Bronchial epithelial cell (primary cell): ENCODE measurements around the gene STEAP2. TPM values are rescaled to one million over a fixed set of nuclear protein-coding genes. Genes with fewer than 3 reads are reported as not detected.

ENCODE experiments used
- DNase-seq: peaks from one replicate; pipeline ENCODE4 v3.0.0-alpha.2; 2010; ENCODE audit warnings: low read depth
- FAIRE-seq: peaks from 2 replicates; lab custom pipeline; 2011; peaks lifted over from hg19 to GRCh38; lab: Jason Lieb, UNC
- H3K27me3 ChIP-seq: 2 replicates; pipeline ENCODE4 v1.5.1; 2011; ENCODE audit warnings: low read length; ENCODE audit not compliant: control insufficient read depth, insufficient read depth
- H3K36me3 ChIP-seq: 2 replicates; pipeline ENCODE4 v1.5.1; 2011; ENCODE audit warnings: low read length; ENCODE audit not compliant: control insufficient read depth, insufficient read depth
- H3K4me3 ChIP-seq: 2 replicates; pipeline ENCODE4 v1.5.1; 2011; ENCODE audit warnings: mild to moderate bottlenecking, low read depth, low read length, control low read depth
- CTCF ChIP-seq: IDR thresholded peaks from 2 replicates; pipeline ENCODE4 v1.5.1; 2011; ENCODE audit warnings: mild to moderate bottlenecking, moderate library complexity, low read length, control low read depth, inconsistent platforms; ENCODE audit not compliant: insufficient read depth, severe bottlenecking
- total RNA-seq: library from RNA; depleted of rRNA; stranded (reverse); fragments of >200 nt; gene quantifications from 2 replicates; pipeline ENCODE4 v1.2.1, GENCODE V29; 2014

STEAP2 gene
- total RNA-seq, 1 donor from 2014 or later: 3.9 TPM

GRCh38 chr7:90227259-90227658 is 15.7 kb downstream of the STEAP2 start:
- DNase-seq (no peak), FAIRE-seq (no peak)
- no peak for TF ChIP-seq CTCF
- Histone ChIP-seq H3K36me3 (no peaks in the 10 kb centered on the region), H3K4me3 (no peak overlapping the region), H3K27me3 (no peaks in the 10 kb centered on the region)

- no peak for TF ChIP-seq CTCF
- DNase-seq: no peak
- Histone ChIP-seq H3K4me3 (no peak overlapping the region), H3K27me3 (no peaks in the 10 kb centered on the region), H3K36me3 (no peaks in the 10 kb centered on the region)
- no peak for FAIRE-seq
Measured at GRCh38 chr7:90229682-90230081, 18.1 kb downstream of the STEAP2 start.

GRCh38 chr7:90230834-90231233 is 19.3 kb downstream of the STEAP2 start:
- Histone ChIP-seq H3K4me3 (no peak overlapping the region), H3K27me3 (no peaks in the 10 kb centered on the region), H3K36me3 (no peaks in the 10 kb centered on the region)
- TF ChIP-seq CTCF: no peak
- DNase-seq (no peak), FAIRE-seq (no peak)

DNA sequence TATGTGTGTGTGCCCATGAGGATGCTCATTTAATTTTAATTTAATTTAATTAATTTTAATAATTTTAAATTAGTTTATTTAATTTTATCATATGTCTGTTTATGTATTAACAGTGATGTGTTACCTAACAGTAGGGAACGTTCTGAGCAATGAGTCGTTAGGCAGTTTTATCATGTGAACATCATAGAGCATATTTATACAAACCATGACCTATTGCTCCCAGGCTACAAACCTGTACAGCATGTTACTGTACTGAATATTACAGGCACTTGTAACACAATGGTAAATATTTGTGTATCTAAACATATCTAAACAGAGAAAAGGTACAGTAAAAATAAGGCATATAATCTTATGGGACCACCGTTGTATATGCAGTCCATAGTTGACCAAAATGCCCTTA is 19.8 kb downstream of the STEAP2 start:
- DNase-seq: no peak
- Histone ChIP-seq H3K27me3 (no peaks in the 10 kb centered on the region), H3K36me3 (no peaks in the 10 kb centered on the region), H3K4me3 (no peak overlapping the region)
- FAIRE-seq: no peak
- TF ChIP-seq CTCF: no peak

DNA sequence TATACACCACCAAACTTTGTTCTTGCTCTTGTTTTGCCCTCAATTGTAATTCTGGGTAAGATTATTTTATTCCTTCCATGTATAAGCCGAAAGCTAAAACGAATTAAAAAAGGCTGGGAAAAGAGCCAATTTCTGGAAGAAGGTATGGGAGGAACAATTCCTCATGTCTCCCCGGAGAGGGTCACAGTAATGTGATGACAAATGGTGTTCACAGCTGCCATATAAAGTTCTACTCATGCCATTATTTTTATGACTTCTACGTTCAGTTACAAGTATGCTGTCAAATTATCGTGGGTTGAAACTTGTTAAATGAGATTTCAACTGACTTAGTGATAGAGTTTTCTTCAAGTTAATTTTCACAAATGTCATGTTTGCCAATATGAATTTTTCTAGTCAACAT is 20.9 kb downstream of the STEAP2 start:
- no peak for TF ChIP-seq CTCF
- no peak overlapping the region for H3K4me3 ChIP-seq
- no peaks in the 10 kb centered on the region for H3K27me3 ChIP-seq
- FAIRE-seq (no peak), DNase-seq (no peak)
- no peaks in the 10 kb centered on the region for H3K36me3 ChIP-seq

DNA sequence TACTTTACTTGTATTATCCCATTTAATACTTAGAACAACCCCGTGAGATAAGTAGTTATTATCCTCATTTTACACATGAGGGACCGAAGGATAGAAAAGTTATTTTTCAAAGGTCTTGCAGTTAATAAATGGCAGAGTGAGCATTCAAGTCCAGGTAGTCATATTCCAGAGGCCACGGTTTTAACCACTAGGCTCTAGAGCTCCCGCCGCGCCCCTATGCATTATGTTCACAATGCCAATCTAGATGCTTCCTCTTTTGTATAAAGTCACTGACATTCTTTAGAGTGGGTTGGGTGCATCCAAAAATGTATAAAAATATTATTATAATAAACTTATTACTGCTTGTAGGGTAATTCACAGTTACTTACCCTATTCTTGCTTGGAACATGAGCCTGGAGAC is 22.0 kb downstream of the STEAP2 start:
- FAIRE-seq (no peak), DNase-seq (no peak)
- Histone ChIP-seq H3K36me3 (no peaks in the 10 kb centered on the region), H3K4me3 (no peak overlapping the region), H3K27me3 (no peaks in the 10 kb centered on the region)
- no peak for TF ChIP-seq CTCF
